ENCODE measurements around the gene KRTAP10-7. TPM values are rescaled to one million over a fixed set of nuclear protein-coding genes. Genes with fewer than 3 reads are reported as not detected.

KRTAP10-7 gene
- polyA plus RNA-seq, 1 experiment, result not detected

GRCh38 chr21:44593598-44594405, 6.6 kb upstream of the KRTAP10-7 start:
- no peak for DNase-seq (ENCODE audit: low read depth)
- TF ChIP-seq CTCF (IDR thresholded peaks at IDR 0.05; ENCODE audit: insufficient read depth, low read depth, low read length), result no peak
- ChIA-PET CTCF (no interaction called here), POLR2A (no interaction called here)
- H3K36me3 ChIP-seq (ENCODE audit: control insufficient read depth, insufficient read depth, low read length), result no peaks in the 10 kb centered on the region
- no peak overlapping the region for H3K4me3 ChIP-seq (ENCODE audit: low read depth, low read length)
- H3K27me3 ChIP-seq (ENCODE audit: control insufficient read depth, insufficient read depth, low read length), result peaks cover 8% of the 10 kb centered on the region

GRCh38 chr21:44594406-44594916, 5.9 kb upstream of the KRTAP10-7 start:
- no peaks in the 10 kb centered on the region for H3K36me3 ChIP-seq (ENCODE audit: control insufficient read depth, insufficient read depth, low read length)
- ChIA-PET POLR2A (no interaction called here), CTCF (no interaction called here)
- no peak for TF ChIP-seq CTCF (IDR thresholded peaks at IDR 0.05; ENCODE audit: insufficient read depth, low read depth, low read length)
- DNase-seq (ENCODE audit: low read depth), result no peak
- H3K4me3 ChIP-seq (ENCODE audit: low read depth, low read length), result no peak overlapping the region
- H3K27me3 ChIP-seq (ENCODE audit: control insufficient read depth, insufficient read depth, low read length), result peaks cover 8% of the 10 kb centered on the region

- peaks cover 8% of the 10 kb centered on the region for H3K27me3 ChIP-seq (ENCODE audit: control insufficient read depth, insufficient read depth, low read length)
- H3K4me3 ChIP-seq (ENCODE audit: low read depth, low read length), result no peak overlapping the region
- no peak for TF ChIP-seq CTCF (IDR thresholded peaks at IDR 0.05; ENCODE audit: insufficient read depth, low read depth, low read length)
- ChIA-PET POLR2A (no interaction called here), CTCF (no interaction called here)
- no peak for DNase-seq (ENCODE audit: low read depth)
- no peaks in the 10 kb centered on the region for H3K36me3 ChIP-seq (ENCODE audit: control insufficient read depth, insufficient read depth, low read length)
These were observed 4.9 kb upstream of the KRTAP10-7 start for GRCh38 chr21:44595524-44595923.

- POLR2A ChIA-PET, result no interaction called here
- Histone ChIP-seq H3K4me3 (ENCODE audit: low read depth, low read length) (no peak overlapping the region), H3K36me3 (ENCODE audit: control insufficient read depth, insufficient read depth, low read length) (no peaks in the 10 kb centered on the region), H3K27me3 (ENCODE audit: control insufficient read depth, insufficient read depth, low read length) (peaks cover 8% of the 10 kb centered on the region)
- DNase-seq (ENCODE audit: low read depth), result no peak
- TF ChIP-seq CTCF (IDR thresholded peaks at IDR 0.05; ENCODE audit: insufficient read depth, low read depth, low read length), result no peak
- CTCF ChIA-PET, result no interaction called here
These were observed 4.2 kb upstream of the KRTAP10-7 start for GRCh38 chr21:44596068-44596725.

- Histone ChIP-seq H3K4me3 (ENCODE audit: low read depth, low read length) (no peak overlapping the region), H3K27me3 (ENCODE audit: control insufficient read depth, insufficient read depth, low read length) (peaks cover 6% of the 10 kb centered on the region), H3K36me3 (ENCODE audit: control insufficient read depth, insufficient read depth, low read length) (no peaks in the 10 kb centered on the region)
- ChIA-PET POLR2A (no interaction called here), CTCF (no interaction called here)
- no peak for TF ChIP-seq CTCF (IDR thresholded peaks at IDR 0.05; ENCODE audit: insufficient read depth, low read depth, low read length)
- DNase-seq (ENCODE audit: low read depth), result no peak
These were observed 2.3 kb upstream of the KRTAP10-7 start for GRCh38 chr21:44598061-44598460.
